ENCODE measurements around the gene PFKFB3.
"Not testable (repeated sequence)": the region's sequence is repeated elsewhere in the genome, so short reads cannot be mapped to it uniquely, and the experiment has no call there.

PFKFB3 gene

DNA sequence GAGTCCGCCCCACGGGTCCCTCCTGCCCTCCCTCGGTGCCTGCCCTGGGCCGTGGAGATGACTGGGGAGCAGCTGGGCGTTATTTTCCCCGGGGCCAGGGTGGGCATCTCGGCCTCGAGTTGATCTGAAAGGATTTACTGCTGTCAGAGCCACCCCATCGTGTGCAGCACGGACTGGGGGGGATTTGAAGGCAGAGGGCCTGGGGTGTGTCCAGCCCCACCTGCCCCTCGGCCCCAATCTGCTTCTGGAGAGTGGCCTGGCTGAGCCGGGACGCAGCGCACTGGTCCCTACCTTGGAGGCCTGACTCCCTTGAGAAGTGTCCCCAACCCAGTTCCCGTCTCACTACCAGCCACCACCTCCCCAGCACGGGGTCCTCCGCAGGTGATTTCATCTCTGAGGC lies 24.2 kb upstream of the PFKFB3 start:
- no peak for DNase-seq (ENCODE audit: low read depth, low spot score)

DNA sequence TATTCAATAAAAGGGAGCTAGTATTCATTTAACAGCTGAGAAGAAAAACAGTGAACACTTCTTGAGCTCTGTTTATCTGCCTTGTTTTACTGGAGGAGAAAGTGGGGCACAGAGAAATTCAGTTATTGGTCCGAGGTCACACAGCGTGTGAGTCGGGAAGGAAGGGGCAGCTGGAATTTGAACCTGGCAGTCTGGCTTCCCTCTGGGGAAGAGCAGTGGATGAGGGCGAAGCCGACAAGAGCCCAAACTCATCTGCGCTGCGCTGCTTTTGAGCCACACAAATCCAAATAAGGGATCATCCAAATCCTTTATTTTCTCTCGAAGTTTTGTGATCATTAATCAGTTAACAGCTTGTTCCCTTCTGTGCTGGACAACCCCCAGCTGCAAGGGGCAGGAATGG lies 23.7 kb upstream of the PFKFB3 start:
- DNase-seq (ENCODE audit: low read depth, low spot score): no peak

DNA sequence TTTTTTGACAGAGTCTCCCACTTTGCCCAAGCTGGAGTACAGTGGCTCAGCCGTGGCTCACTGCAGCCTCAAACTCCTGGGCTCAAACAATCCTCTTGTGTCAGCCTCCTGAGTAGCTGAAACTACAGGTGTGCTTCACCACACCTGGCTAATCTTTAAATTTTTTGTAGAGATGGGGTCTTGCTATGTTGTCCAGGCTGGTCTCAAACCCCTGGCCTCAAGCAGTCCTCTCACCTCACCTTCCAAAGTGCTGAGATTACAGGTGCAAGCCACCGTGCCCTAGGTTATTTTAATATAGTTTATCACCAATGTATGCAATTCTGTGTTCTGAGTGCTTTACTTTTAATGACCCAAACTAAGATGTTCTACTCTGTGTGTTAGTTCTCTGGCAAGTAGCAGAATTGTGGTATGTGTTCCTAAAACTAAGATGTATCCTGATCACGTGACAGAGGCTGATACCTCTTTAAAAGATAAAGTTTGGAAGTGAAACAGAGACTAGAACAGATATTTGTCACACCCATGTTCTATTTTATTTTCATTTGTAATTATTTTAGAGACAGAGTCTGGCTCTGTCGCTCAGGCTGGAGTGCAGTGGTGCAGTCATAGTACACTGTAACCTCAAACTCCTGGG lies 22.1 kb upstream of the PFKFB3 start:
- no peak for DNase-seq (ENCODE audit: low read depth, low spot score)

DNA sequence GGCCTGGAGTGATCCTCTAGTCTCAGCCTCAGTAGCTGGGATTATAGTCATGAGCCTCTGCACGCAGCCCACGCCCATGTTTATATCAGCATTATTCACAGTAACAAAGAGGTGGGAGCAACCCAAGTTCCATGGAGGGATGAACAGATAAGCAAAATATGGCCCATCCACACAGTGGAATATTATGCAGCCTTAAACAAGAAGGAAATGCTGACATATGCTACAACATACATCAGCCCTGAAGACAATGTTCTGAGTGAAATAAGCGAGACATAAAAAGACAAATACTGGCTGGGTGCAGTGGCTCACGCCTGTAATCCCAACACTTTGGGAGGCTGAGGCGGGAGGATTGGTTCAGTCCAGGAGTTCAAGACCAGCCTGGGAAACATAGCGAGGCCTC lies 21.5 kb upstream of the PFKFB3 start:
- no peak for DNase-seq (ENCODE audit: low read depth, low spot score)

DNA sequence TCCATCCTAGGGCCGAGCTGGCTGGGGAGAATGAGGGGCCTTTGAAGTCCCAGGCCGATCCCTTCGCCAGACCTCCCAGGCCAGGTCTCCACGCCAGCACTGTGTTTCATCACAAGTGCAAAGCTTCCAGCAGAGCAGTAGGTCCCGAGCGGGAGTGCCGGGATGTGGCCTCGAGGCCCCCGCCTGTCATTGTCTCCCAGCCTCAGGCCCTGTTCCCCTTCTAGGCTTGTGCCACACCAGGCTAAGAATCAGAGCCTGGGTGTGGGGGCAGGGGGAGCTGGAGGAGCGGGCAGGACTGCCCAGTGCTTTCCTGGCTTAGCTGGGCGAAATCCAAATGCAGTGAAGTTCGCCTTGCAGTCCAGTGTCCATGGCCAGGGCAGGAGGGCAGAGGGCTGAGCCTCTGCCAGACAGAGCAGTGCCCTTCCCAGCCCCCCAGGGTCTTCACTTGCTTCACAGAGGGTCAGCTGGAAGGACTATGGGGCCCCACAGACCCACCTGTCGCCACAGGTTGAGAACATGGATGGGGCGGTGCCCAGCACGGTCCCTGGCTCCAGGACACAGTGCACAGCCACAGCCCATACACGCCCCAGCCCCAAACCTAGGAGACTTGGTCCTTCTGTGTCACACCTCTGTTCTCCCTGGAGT lies 20.2 kb upstream of the PFKFB3 start:
- DNase-seq (ENCODE audit: low read depth, low spot score): no peak

DNA sequence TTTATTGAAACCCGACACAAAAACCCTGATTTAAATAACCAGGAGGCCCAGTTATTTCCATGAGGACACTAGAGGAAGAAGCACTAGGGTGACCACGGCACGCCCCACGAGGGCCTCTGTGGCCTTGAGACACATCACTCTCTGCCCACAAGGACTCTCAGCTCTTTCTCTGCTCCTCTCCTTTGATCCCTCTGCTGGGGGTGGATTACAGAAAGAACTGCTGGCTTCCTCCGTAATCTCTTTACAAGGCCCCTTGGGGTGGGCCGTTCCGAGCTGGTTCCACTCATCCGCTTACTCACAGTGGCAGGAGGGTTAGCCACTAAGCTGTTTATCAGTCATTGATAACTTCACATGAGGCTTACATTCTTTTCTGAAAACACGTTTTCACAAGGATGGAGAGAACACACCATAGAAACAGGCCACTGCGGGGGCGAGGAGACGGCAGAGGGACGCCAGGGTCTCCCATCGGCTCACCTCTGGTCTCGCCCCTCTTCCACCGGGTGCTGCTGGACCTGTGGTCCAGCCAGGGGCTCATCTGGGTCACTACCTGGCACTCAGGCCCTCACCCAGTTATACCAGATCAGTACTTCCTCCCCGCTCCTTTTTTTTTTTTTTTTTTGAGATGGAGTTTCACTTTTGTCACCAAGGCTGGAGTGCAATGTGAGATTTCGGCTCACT lies 17.6 kb upstream of the PFKFB3 start:
- DNase-seq (ENCODE audit: low read depth, low spot score): no peak

DNA sequence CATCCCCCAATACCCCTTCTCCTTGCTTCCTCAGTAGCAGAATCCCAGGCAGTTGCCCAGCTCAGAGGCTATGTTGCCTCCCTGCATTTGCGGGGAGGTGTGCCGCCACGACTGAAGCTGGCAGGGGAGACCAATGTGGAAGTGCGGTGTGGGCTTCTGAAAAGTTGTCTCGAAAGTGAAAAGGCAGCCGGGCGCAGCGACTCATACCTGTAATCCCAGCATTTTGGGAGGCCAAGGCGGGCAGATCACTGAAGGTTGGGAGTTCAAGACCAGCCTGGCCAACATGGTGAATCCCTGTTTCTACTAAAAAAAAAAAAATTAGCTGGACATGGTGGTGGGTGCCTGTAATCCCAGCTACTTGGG lies 15.9 kb upstream of the PFKFB3 start:
- DNase-seq (ENCODE audit: low read depth, low spot score): no peak

DNA sequence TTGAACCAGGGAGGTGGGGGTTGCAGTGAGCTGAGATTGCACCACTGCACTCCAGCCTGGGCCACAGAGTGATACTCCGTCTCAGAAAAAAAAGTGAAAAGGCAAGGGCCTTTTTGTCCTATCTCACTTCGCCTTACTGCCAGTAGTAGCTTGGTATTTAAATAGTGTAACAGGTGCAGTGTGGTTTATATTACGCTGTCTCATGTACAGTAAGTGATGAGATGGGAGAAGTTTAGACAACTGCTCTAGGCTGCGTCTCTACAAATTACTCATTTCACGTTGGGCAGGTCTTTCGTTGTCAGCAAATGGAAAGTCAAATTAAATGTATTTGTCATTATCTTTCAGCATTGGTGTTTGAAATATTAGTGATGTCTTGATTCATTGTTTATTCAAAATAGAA lies 15.5 kb upstream of the PFKFB3 start:
- DNase-seq (ENCODE audit: low read depth, low spot score): no peak

DNA sequence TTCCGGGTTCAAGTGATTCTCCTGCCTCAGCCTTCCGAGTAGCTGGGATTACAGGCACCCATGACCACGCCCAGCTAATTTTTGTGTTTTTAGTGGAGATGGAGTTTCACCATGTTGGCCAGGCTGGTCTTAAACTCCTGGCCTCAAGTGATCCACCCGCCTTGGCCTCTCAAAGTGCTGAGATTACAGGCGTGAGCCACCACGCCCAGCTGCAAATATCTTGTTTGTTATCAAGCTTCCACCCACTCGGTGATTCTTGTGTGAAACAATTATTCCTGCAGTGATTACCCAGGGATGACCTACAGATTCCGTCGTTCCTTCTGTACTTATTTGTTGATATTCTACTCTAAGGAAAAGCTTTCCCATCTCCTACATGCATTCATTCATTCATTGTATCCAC lies 12.7 kb upstream of the PFKFB3 start:
- not testable (repeated sequence) for DNase-seq (ENCODE audit: low read depth, low spot score)

DNA sequence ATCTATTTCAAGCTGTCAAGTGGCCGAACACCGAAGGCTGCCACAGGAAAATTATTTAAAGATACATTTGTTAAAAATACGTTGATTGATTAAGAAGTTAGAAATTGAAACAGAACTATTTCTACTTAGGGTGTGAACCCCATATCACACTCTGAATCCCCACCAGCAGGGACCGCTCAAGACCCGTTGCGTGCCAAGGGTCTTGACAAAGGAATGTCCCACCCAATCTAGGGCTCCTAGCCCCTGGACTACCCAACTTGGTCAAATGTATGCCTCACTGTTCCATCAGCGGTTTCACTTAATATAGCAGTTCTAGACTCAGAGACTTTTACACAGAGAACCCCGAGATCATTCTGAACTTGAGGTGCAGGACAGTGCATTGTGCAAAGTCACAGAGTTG lies 11.6 kb upstream of the PFKFB3 start:
- DNase-seq (ENCODE audit: low read depth, low spot score): no peak

DNA sequence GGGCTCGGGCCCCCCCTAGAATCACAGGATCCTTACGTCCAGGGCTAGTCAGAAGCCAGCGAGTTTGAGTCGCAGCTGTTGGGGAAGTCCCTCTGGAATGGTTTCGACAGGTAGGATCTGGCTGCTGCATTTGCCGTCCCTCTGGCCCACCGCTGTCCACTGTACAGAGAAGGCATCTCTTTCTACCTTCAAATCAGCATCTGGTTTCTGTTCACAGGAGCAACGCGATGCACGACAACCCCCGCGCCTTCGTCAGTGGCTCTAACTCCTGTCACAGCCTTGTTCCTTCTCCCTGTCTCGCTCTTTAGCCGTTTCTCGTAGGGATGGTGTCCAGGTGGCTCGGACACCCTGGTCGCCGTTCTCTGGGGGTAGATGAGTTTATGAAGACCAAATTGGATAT lies 11.2 kb upstream of the PFKFB3 start:
- DNase-seq (ENCODE audit: low read depth, low spot score): no peak

DNA sequence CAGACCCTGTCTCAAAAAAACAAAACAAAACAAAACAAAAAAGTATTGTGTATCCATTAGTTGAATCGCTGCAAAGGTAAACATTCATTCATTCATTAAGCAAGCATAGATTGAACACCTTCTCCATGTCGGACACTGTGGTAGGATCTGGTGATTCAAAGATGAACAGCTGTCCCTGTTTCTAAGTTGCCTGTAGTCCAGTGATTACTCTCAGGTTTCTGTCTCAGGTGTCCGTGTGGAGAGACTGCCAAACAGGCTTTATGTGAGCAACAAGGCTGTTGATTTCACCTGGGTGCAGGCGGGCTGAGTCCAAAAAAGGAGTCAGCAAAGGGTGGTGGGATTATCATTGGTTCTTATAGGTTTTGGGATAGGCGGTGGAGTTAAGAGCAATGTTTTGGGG lies 9.4 kb upstream of the PFKFB3 start:
- not testable (repeated sequence) for DNase-seq (ENCODE audit: low read depth, low spot score)

DNA sequence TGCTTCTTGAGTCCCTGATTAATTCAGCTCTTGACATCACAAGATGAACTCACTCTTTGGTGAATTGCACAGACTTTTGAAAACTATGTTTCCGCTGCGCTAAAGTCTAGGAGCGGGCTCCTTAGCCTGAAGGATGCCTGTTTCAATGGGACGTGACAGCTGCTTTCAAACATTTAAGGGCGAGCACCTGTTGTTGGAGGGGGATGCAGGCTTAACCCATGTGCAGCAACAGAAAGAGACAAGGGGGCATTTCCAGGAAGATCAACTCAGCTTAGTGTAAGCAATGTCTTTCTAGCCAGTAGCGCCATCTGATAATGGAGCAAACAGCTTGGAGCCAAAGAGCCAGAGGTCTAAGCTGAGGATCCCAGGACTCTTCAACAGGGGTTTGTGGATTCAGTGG lies 8.4 kb upstream of the PFKFB3 start:
- DNase-seq (ENCODE audit: low read depth, low spot score): no peak

DNA sequence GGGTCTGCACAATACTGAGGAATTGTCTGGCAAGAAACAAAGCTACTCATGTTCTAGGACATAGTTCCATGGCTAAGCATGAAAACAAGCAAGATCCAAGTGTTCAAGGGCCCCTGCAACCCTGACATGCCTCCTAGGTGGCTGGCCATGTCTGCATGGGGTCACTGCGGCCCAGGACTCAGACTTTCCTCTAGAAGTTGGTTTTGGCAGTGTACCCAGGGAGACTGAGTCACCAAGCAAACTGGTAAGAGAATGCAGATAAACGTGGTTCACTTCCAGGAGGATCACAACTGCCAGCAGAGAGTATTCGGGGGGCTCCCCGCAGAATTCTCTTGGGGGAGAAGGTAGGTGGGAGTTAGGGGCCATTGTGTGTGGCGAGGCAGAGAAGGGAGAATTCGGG lies 7.4 kb upstream of the PFKFB3 start:
- no peak for DNase-seq (ENCODE audit: low read depth, low spot score)

DNA sequence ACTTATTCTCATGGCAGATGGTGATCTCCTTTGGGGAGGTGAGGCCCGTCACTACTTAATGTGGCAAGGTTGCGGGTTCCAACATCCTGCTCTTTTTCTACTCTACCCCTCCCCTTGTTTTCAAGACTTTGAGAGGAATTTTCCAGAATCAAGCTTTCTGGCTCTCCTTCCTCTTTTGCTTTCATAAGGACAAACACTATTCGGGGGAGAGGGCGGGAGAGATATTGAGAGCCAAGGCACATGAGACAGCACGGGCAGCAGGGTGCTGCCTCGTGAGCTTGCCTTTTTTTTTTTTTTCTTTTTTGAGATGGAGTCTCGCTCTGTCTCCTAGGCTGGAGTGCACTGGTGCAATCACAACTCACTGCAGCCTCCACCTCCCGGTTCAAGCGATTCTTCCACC lies 6.9 kb upstream of the PFKFB3 start:
- no peak for DNase-seq (ENCODE audit: low read depth, low spot score)

DNA sequence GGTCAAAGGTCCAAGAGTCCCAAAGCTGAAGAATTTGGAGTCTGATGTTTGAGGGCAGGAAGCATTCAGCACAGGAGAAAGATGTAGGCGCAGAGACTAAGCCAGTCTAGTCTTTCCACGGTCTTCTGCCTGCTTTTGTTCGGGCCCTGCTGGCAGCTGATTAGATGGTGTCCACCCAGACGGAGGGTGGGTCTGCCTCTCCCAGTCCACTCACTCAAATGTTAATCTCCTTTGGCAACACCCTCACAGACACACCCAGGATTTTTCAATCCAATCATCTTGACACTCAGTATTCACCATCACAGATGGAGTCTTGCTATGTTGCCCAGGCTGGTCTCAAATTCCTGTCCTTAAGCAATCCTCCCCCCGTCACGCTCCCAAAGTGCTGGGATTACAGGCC lies 6.2 kb upstream of the PFKFB3 start:
- not testable (repeated sequence) for DNase-seq (ENCODE audit: low read depth, low spot score)

DNA sequence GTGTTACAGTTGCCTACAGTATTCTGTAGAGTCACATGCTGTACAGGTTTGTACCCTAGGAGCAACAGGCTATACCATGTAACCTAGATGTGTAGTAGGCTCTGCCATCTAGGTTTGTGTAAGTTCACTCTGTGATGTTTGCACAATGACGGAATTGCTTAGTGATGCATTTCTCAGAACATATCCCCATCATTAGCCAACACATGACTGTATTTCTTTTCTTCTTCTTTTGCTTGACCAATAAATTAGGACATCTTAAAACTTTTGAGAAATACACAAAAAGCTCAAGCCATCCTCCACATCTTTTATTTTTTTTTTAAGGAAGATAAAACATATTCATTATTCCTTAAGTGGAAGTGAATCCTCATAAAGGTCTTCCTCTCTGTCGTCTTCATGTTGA lies 5.4 kb upstream of the PFKFB3 start:
- DNase-seq (ENCODE audit: low read depth, low spot score): no peak

DNA sequence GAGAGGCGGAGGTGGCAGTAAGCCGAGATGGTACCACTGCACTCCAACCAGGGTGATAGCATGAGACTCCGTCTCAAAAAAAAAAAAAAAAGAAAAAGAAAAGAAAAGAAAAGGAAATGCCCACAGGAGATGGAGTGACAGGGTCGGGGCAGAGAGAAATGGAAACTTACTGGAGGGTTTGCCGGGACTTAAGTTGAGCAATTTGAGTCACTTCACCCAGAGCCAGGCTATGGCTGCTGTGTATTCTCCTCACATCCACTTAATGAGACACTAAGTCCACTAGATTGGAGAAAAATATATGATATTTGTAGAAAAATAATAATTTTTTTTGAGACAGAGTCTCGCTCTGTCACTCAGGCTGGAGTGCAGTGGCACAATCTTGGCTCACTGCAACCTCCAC lies 4.6 kb upstream of the PFKFB3 start:
- DNase-seq (ENCODE audit: low read depth, low spot score): no peak

DNA sequence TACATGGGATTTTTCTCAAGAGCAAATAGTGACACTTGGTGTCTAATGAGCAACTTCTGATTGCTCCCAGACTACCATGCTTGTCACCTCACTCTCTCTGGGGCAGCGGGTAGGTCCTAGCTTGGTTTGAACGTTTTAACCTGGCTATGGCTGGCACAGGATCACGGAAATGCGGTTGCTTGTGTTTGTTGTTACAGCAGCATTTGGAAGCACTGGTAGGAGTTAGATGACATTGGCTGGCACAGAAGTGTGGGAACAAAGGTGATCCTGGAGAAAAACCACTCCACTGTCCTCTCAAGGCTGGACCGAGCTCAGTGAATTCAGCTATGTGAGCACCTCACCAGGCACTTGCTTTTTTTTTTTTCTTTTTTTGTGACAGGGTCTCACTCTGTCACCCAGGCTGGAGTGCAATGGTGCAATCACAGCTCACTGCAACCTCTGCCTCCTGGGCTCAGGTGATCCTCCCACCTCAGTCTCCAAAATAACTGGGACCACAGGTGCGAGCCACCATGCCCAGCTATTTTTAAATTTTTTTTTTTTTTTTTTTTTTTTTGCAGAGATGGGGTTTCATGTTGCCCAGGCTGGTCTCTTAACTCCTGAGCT lies 3.5 kb upstream of the PFKFB3 start:
- DNase-seq (ENCODE audit: low read depth, low spot score): no peak

DNA sequence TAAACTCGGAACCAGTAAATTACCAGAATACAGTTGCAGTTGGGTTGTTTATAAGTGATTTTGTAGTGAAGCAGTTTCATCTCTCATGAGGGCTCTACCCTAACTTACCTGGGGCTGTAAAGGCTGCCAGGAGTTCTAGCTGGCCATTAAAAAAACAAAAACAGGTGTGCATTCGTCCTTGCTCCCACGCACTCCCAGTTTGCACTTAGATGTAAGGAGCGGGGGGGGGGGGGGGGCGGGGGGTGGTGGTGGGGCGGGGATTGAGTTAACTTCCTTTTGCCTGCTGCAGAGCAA lies 2.3 kb upstream of the PFKFB3 start:
- DNase-seq (ENCODE audit: low read depth, low spot score): no peak

DNA sequence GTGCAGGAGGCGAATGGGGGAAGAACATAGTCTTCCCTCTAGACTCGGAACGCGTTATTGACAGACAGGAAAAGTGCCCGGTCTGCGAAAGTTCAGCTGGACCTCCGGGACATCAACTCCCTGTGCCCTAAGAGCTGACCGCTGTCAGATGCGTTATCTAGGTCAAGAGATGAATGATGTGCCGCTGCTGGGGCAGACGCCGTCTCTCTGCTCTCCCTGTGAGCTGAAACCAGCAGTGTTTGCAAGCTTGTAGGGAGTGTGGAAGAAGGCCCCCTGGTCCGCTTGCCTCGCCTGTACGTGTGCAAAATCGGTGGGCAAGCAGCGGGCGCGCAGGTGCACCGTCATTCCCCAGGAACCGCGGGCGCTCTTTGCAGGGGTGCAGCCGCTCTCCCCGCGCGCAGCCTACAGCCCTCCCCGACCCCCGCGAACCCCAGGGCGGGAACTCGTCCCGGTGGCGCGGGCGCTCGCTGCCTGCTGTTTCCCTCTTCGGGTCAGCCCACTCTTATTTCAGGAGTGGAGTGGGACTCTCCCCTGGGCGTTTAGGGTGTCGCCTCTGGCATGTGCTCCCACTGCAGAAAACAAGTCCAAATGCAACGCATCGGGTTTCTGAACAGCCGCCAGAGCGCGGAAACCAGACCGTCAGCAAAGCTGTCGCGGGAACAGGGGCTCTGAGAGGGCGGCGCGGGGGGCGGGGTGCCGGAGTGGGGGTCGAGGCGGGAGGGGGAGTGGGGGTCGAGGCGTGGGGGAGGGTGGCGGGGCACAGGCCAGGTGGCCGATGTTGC lies 1.8 kb upstream of the PFKFB3 start:
- DNase-seq (ENCODE audit: low read depth, low spot score): no peak

DNA sequence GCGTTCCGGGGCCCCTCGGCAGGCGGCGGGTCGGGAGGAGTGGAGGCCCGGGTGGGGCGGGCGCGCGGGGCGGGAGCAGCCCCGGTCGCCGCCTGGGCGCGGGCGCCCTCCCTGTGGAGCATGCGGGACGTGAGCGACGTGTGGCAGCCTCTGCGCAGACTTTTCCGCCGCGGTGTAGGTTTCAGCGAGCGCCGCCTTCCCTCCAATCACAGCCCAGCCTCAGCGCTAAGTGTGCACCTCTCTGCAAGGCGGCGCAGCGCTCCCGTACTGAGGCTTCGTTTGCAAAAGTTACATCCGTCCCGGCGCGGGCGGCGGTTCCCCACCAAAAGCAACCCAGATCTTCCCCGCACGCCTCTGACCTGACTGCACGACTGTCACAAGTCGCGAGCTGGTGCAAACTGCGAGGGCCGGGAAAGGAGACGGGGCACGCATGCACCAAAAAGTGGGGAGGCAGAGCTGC lies 1.2 kb upstream of the PFKFB3 start:
- no peak for DNase-seq (ENCODE audit: low read depth, low spot score)
